Measurements from ENCODE around the gene CREB1.

DNA sequence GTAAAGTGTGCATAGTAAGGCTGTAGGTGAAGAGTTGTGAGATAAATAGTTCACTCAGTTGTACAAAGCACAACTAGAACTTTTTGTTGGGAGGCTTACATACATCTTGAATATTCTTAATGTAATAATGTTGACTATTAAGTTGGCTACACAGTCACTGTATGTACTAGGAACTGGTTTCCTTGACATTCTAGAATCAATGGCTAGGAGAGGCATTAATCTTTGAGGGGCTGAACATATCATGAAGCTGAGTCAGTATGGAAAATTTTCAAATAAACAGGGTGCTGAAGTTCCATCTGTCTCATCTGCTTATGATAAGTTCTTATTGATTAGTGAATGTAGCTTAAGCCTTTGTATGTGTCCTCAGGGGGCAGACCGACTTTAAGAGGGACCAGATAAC is 72.0 kb downstream of the CREB1 start:
- TF ChIP-seq, protein P1, sequence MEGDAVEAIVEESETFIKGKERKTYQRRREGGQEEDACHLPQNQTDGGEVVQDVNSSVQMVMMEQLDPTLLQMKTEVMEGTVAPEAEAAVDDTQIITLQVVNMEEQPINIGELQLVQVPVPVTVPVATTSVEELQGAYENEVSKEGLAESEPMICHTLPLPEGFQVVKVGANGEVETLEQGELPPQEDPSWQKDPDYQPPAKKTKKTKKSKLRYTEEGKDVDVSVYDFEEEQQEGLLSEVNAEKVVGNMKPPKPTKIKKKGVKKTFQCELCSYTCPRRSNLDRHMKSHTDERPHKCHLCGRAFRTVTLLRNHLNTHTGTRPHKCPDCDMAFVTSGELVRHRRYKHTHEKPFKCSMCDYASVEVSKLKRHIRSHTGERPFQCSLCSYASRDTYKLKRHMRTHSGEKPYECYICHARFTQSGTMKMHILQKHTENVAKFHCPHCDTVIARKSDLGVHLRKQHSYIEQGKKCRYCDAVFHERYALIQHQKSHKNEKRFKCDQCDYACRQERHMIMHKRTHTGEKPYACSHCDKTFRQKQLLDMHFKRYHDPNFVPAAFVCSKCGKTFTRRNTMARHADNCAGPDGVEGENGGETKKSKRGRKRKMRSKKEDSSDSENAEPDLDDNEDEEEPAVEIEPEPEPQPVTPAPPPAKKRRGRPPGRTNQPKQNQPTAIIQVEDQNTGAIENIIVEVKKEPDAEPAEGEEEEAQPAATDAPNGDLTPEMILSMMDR (IDR thresholded peaks at IDR 0.05): no peak
- no peak for TF ChIP-seq POLR2A (IDR thresholded peaks at IDR 0.05)
